ENCODE results near the gene KDM5B.

KDM5B gene

DNA sequence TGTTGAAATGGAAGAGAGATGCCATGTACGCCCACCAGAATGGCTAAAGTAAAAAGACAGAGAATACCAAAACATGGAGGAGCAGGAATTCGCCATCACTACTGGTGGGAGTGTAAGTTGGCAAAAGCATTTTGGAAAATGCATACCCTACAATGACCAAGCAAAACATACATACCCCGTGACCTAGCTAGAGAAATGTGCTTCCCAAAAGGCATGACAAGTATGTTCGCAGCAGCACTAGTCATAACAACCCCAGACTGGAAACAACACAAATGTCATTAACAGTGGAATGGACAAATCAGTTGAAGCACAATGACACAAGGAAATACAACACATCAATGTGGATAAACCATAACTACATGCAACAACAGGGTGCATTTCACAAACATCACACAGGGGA lies 125.2 kb downstream of the KDM5B start:
- no peak for DNase-seq

- DNase-seq = no peak
Measured at GRCh38 chr1:202682477-202682876, 125.7 kb downstream of the KDM5B start.

DNA sequence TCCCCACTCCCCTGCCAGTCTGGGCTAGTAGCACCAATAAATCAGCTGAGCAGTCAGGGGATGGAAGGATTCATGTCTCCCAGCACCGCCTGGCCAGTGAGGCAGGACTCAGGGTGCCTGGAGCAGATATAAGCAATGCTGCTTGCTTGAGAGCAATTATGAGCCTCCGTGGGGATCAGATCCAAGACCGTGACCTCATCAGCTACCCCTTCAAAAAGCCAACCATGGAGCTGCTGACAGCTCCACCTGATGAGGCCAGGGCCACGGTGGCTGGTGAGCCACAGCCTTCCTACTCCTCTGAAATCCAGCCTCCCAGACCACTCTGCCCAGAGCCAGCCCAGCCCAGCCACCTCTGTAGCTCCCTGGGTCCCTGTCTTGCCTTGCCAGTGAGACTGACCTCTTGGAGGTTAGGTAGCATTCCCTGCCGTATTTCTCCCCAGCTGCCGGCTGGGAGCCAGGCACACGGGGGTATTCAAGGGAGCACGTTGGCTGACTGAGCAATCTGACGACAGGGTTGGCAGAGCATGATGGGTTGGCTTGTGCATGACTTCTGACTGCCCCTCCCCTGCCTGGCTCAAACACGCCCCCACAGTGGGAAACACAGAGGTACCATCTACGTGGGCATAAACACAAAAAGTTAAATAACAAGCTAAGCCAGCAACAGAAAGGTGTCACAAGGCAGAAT lies 126.3 kb downstream of the KDM5B start:
- no peak for DNase-seq

- DNase-seq = no peak
Measured at GRCh38 chr1:202680586-202681352, 127.5 kb downstream of the KDM5B start.

GRCh38 chr1:202679406-202680177 lies 128.6 kb downstream of the KDM5B start:
- DNase-seq = no peak

- no peak for DNase-seq
Measured at GRCh38 chr1:202677433-202677832, 130.8 kb downstream of the KDM5B start.
